SIG-M5 (cell line): ENCODE results near the gene LMF2.

Experiments used
- DNase-seq: peaks from one replicate; lab custom pipeline; 2025; lab: John Stamatoyannopoulos, UW

The LMF2 gene

DNA sequence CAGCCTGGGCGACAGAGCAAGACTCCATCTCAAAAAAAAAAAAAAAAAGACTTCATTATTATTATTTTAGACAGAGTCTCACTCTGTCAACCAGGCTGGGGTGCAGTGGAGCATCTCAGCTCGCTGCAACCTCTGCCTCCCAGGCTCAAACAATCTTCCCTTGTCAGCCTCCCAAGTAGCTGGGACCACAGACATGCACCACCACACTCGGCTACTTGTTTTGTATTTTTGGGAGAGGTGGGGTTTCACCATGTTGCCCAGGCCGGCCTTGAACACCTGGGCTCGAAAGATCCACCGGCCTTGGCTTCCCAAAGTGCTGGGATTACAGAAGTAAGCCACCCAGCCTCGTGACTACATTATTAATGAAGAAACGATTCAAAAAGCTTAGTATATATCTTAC is 27.6 kb upstream of the LMF2 start:
- DNase-seq, result no peak

- DNase-seq, result peak; percentile 49
These were observed 26.6 kb upstream of the LMF2 start for GRCh38 chr22:50533856-50534711.

- no peak for DNase-seq
These were observed 25.6 kb upstream of the LMF2 start for GRCh38 chr22:50532824-50533796.

GRCh38 chr22:50531962-50532674 is 24.6 kb upstream of the LMF2 start:
- no peak for DNase-seq

DNA sequence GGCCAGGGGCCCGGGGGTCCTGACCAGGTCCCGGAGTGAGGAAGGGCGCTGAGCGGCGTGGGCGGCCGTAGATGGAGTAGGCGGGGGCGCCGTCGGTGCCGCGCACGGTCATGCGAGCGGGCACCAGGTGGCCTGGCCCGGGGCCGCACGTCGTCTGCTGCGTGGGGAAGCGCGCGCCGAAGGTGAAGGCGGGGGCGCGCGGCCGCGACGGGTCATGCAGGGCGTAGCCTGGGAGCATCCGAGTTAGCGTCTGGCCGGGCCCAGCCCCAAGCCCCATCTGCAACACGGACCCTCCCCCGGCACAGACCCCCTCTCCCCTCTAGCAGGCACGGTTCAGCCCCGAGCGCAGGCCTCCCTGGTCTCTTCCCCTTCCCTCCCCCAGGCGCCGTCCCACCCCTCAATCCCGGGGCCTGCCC is 24.1 kb upstream of the LMF2 start:
- DNase-seq, result no peak

DNA sequence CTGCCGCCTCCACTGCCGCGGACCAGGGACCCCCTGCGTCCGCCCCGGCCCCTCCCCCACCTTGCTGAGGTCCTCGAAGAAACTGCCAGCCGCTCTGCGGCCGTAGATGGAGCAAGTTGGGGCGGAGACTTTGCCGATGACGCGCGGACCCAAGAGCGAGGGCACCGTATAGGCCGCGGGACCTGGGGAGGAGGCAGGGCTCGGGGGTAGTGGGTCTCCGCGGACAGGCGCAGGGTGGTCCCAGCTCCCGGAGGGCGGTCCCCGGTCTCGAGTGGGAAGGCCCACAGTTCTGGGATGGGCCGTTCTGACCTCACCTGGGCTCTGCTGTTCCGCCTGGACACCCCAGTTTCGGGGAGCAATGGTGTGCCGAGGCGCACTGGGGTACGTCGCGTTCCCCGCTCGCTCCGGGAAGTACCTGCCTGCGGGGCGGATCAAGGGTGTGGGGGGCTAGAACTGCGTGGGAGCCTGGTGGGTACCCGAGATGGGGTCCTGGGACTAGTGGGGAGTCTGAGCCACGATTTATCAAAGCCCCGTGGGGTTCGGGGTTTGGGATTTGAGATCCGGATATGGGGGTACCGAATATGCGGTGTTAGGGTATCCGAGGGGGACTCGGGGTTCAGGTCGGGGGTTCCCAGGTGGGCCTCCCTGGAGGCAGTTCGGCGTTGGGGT is 23.5 kb upstream of the LMF2 start:
- DNase-seq, result no peak

GRCh38 chr22:50530580-50530876 is 23.0 kb upstream of the LMF2 start:
- no peak for DNase-seq

DNA sequence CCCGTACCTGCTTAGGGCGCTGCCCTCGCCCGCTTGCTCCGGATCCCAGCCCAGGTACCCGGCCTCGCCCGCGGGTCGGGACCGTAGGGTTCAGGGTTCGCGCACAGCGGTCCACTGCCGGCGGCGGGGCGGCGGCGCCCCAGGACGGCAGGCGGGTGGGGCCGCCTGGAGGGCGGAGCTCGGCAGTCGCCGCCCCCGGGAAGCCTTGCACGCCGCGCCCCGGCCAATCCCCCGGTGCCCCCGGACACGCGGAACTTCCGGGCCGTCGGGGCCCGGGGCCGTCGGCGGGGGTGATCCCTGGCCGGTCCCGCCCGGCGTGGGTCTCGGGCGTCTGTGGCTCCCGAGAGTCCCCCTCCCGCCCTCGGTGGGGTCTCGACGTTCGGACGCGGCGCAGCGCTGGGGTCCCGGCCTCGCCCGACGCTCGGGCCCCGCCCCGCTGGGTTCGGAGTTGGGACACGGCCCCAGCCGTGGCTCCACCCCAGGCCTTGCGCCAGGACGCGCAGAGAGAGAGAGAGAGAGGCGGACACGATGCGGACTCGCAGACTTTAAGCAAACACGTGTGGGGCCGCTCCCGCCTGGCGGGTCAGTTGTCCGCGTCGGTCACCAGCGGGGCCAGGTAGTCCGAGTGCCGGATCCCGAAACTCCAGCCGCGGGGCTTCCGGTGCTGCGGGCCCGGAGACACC is 22.5 kb upstream of the LMF2 start, which contains the start of gene TYMP:
TYMP (minus strand) TSS at position 116 of the 683 bp plus-strand sequence. CDS start 303 bp downstream, outside the sequence.
- DNase-seq, result no peak

GRCh38 chr22:50529416-50529896 is 22.0 kb upstream of the LMF2 start:
- no peak for DNase-seq

DNA sequence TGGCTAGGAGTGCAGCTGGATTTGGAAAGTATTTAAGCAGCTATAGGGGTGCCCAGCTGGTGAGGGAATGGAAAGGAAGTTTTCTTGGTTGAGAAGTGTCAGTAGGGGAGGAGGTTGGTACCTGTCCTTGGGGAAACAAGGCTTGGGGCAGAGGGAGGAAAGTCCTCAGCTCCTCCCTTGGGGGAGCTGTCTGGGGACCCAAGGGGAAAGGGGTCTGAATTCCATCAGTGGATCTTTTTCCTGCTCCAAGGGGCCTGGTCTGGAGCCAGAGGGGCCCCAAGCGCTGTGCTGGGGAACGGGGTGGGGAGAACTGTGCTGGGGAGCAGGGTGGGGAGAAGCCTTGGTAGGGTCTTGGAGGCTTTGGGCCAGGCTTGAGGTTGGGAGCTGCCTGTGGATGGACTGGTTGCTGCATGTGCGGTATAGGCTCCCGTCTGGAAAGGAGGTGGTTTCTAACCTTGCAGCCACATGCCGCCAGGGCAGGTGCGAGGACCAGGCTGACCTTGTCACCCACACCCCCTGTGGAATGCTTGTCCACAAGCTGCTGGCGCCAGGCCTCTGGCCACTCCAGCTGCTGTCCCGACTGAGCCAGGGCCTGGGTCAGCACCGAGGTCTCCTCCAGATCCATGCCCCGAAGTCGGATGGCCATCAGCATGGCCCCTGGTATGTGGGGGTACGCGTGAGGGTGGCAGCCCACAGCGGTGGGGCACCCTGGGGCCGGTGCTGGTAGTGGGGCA is 21.3 kb upstream of the LMF2 start:
- no peak for DNase-seq

DNA sequence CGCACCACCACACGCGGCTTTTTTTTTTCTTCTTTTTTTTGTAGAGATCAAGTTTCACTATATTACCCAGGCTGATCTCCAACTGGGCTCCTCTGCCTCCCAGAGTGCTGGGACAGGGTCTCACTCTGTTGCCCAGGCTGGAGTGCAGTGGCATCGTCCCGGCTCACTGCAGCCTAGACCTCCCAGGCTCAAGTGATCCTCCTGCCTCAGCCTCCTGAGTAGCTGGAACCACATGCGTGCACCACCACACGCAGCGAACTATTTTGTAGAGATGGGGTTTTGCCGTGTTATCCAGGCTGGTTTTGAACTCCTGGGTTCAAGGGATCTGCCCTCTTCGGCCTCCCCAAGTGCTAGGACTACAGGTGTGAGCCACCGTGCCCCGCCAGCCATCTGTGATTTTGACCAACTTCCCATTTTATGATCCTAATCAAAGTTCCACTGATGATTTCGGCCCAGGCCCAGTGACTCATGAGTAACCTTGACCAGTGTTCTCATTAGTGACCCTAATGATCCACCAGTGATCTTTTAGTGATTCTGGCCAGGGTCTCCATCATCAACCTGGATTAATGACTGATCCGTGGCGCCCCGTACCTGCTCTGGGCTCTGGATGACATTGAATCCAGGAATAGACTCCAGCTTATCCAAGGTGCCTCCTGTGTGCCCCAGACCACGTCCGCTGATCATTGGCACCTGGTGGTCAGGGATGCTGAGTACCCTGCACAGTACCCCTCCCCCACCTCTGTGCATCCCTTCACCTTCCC is 20.6 kb upstream of the LMF2 start:
- no peak for DNase-seq

DNA sequence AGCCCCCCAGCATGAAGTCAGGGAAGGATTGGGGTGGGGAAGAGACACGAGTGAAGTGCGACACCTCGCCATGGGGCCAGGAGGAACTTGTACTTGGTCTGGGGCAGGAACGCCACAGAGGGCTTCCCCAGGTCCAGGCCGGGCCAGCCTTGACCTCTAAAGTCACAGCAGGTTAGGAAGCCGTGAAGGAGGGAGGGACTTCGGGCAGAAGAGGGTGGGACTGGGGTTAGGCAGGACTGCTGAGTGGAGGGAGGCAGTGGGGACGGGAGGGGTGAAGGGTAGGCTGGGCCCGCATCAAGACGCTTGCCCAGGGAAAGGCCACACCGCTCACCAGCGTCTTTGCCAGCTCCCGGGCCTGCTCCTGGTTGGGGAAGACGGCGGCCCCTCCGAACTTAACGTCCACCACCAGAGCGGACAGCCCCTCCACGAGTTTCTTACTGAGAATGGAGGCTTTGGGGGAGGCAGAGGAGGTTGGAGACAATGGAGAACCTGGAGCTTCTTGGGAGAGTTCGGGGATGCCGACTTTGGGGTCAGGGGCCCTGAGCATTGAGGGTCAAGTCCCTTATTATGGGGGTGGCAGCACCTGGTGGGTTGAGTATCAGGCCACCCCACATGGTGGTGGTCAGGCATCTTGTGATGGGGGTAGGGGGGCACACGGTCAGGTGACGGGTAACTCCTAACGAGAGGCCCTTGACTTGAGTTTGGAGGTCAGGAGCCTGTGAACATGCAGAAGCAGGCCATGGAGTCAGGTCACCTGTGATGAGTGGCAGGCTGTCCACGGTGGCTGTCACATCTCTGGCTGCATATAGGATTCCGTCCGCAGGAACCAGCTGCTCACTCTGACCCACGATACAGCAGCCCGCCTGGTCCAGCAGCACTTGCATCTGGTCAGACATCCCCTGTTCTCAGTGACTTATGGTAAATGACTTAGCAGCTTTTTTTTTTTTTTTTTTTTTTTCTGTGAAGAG is 19.6 kb upstream of the LMF2 start:
- no peak for DNase-seq

DNA sequence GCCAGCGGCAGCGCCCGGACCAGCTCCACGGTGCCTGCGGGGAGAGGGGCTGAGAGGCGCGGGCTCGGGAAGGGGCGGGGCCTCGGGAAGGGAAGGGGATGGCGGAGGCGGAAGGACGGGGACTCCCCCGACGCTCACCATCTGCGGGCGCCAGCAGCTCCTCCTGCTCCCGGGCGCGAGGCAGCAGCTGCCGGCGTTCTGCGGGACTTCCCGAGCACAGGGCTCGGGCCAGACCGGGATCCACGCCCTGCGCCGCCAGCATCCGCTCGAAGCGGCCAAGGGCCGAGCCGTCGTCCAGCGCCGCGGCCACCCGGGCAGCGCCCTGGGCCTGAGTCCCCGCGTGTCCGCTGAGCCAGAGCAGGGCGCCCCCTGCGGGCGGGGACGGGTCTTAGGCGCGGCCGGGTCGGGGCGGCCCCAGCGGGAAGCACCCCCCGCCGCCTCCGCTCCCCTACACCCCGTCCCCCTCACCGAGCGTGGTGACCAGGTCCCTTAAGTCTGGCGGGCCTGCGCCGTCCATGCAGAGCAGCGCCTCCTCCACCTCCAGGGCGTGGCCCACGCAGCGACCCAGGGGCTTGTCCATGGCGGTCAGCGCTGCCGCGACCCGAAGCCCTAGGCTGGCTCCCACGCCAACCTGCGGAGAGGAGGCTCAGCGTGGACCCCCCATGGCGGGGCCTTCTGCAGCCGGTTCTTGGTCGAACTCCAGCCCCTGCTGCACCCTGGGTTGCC is 18.8 kb upstream of the LMF2 start:
- DNase-seq, result peak; percentile 37

DNA sequence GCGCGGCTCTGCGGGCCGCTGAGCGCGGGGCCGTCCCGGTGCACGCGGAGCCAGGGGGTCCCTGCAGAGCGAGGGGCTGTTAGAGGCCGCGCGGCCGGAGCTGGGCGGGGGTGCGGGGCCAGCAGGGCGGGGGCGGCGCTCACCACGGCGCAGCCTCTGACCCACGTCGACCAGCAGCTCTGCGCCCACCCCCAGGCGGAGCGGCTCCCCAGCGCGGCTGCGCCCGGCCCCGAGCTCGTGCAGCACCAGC is 18.3 kb upstream of the LMF2 start:
- no peak for DNase-seq

- no peak for DNase-seq
These were observed 17.8 kb upstream of the LMF2 start, which contains the start of gene SCO2 for GRCh38 chr22:50525104-50525857. Gene SCO2, minus strand, starts transcription at chr22:50525598. Its CDS starts 1,187 bp downstream, at chr22:50524411.

GRCh38 chr22:50524676-50525103 is 17.2 kb upstream of the LMF2 start:
- DNase-seq, result no peak
